Osteocyte (in vitro differentiated cells): ENCODE results near the gene HPS1. TPM values are rescaled to one million over a fixed set of nuclear protein-coding genes. Genes with fewer than 3 reads are reported as not detected.

Experiments
- DNase-seq: peaks from one replicate; pipeline ENCODE4 v3.0.0; 2021; ENCODE audit warnings: mixed read lengths; ENCODE audit not compliant: unreplicated experiment; ENCODE audit errors: extremely low spot score
- H3K27ac Mint-ChIP-seq: one replicate; pipeline ENCODE4 v1.8.0; 2021; ENCODE audit warnings: mild to moderate bottlenecking, mixed read lengths; ENCODE audit not compliant: unreplicated experiment
- H3K27me3 Mint-ChIP-seq: one replicate; pipeline ENCODE4 v1.8.0; 2021; ENCODE audit warnings: mixed read lengths; ENCODE audit not compliant: unreplicated experiment
- H3K36me3 Mint-ChIP-seq: one replicate; pipeline ENCODE4 v1.8.0; 2021; ENCODE audit warnings: mixed read lengths; ENCODE audit not compliant: unreplicated experiment
- H3K4me1 Mint-ChIP-seq: one replicate; pipeline ENCODE4 v1.8.0; 2021; ENCODE audit warnings: mixed read lengths; ENCODE audit not compliant: unreplicated experiment
- H3K4me3 Mint-ChIP-seq: one replicate; pipeline ENCODE4 v1.8.0; 2021; ENCODE audit warnings: mild to moderate bottlenecking, moderate library complexity, mixed read lengths; ENCODE audit not compliant: unreplicated experiment
- H3K9me3 Mint-ChIP-seq: one replicate; pipeline ENCODE4 v1.8.0; 2021; ENCODE audit warnings: mixed read lengths; ENCODE audit not compliant: unreplicated experiment
- CTCF ChIP-seq: fragments of 200-600 bp; sonication (generic); IDR thresholded peaks from 2 replicates; pipeline ENCODE4 v1.5.0; 2021; ENCODE audit warnings: antibody characterized with exemption, mild to moderate bottlenecking, moderate library complexity
- total RNA-seq: library from RNA; stranded (reverse); gene quantifications from 2 replicates; pipeline ENCODE4 v1.2.1, GENCODE V29; 2021

Gene HPS1
- total RNA-seq, 1 donor from 2014 or later: 67.1 TPM

DNA sequence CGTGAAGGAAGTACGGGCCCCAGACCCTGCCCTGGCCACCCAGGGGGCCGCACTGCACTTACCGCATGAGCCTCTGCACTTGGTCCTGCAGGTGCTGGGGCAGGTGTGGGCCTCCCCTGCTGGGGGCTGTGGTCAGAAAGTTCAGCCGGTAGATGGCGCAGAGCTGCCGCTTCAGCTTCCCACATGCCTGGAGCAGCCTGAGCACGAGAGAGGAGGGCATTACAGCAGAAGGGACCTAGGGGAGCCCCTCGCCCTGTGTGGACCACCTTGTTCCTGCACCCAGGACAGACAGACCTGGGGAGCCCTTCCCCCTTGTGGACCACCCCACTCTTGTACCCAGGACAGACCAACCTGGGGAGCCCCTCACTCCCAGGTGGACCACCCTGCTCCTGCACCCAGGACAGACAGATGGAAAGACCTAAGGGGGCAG, 23.0 kb downstream of the HPS1 start:
- Mint-ChIP-seq H3K36me3 (peaks cover 10% of the 10 kb centered on the region), H3K9me3 (no peaks in the 10 kb centered on the region)

DNA sequence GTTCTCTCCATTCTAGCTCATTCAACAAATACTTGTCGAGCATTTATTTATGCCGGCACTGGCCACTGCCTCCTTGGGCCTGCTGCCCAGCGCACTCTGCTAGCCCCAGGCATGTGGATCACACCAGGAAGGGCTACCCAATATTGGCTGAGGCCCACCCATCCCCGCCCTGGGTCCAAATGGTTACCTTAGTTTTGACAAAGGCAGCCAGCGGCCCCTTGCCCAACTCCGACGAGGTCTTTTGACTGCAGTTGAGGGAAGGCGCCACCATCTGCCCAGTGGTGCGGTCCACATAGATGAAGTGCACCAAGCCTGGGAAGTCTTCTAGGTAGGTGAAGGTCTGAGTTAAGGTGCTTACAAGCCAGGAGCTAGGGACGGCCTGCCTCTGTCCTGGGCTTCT, 24.6 kb downstream of the HPS1 start:
- peak; percentile 46 for DNase-seq
- no peaks in the 10 kb centered on the region for H3K27me3 Mint-ChIP-seq
- no peaks in the 10 kb centered on the region for H3K9me3 Mint-ChIP-seq
- H3K4me1 Mint-ChIP-seq: no peaks in the 10 kb centered on the region
- no peak overlapping the region for H3K27ac Mint-ChIP-seq
- H3K36me3 Mint-ChIP-seq: peaks cover 11% of the 10 kb centered on the region
- H3K4me3 Mint-ChIP-seq: no peak overlapping the region
- TF ChIP-seq CTCF: no peak

More for the DNA sequence above, 23.0 kb downstream of the HPS1 start:
- Mint-ChIP-seq H3K4me1 (no peaks in the 10 kb centered on the region), H3K27me3 (no peaks in the 10 kb centered on the region), H3K27ac (no peak overlapping the region), H3K4me3 (no peak overlapping the region)
- TF ChIP-seq CTCF: peak; percentile 21
- DNase-seq: peak; percentile 81

DNA sequence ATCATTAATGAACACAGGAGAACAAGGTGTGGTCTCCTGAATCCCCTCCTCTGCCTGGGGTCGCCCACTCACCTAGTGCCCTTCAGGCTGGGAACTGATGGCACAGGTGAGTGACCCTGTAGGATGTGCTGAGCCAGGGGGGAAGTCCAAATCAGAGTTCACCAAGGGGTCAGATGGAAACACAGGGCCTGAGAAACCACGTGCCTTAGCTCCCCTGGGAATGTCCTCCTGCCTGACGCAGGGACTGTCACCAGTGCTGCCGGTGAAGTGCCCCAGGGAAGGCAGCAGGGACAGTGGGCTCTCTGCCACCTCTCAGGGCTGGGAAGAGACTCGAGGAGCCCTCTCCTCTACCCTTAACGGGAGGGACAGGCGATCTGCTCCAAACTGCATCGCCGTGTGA, 25.9 kb downstream of the HPS1 start:
- Mint-ChIP-seq H3K4me3 (no peak overlapping the region), H3K9me3 (no peaks in the 10 kb centered on the region), H3K27me3 (no peaks in the 10 kb centered on the region), H3K27ac (no peak overlapping the region), H3K36me3 (peaks cover 9% of the 10 kb centered on the region), H3K4me1 (peaks cover 3% of the 10 kb centered on the region)
- no peak for TF ChIP-seq CTCF
- DNase-seq: no peak

DNA sequence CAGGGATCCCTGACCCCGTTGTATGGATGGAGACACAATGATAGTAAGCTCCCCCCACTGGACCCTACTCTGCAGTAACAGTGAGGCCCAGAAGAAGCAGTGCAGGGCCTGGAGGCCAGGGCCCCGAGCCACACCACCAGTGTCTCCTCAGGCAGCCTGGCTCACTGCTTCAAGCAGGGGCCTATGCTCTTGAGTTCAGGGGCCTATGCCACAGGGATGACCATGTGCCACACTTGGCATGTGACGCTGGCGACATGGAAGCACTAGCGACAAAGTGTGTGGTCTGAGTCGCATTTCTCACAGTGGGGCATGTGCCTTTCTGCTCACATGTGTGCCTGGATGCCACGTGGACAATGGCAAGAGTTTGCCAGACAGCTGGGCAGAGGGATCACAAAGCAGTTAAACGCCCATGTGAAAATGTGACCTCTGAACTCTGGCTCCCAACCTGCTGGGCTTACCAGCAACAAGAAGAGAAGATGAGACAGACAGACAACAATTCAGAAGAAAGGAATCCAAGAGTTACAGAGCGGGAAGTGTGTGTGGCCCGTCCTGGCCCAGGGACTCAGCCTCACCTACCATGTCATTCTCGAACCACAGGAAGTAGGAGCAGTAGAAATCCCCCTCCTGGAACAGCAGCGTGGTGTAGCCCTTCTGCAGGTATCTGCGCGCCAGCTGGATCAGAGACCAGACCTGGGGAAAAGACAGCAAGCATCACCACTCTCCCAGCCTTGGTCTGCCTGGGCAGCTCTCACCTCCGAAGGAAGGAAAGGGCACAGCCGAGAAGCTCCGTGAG, 27.1 kb downstream of the HPS1 start:
- Mint-ChIP-seq H3K4me1 (peaks cover 14% of the 10 kb centered on the region), H3K27me3 (no peaks in the 10 kb centered on the region), H3K4me3 (no peak overlapping the region), H3K9me3 (no peaks in the 10 kb centered on the region), H3K36me3 (peaks cover 9% of the 10 kb centered on the region), H3K27ac (no peak overlapping the region)
- TF ChIP-seq CTCF: no peak
- no peak for DNase-seq

DNA sequence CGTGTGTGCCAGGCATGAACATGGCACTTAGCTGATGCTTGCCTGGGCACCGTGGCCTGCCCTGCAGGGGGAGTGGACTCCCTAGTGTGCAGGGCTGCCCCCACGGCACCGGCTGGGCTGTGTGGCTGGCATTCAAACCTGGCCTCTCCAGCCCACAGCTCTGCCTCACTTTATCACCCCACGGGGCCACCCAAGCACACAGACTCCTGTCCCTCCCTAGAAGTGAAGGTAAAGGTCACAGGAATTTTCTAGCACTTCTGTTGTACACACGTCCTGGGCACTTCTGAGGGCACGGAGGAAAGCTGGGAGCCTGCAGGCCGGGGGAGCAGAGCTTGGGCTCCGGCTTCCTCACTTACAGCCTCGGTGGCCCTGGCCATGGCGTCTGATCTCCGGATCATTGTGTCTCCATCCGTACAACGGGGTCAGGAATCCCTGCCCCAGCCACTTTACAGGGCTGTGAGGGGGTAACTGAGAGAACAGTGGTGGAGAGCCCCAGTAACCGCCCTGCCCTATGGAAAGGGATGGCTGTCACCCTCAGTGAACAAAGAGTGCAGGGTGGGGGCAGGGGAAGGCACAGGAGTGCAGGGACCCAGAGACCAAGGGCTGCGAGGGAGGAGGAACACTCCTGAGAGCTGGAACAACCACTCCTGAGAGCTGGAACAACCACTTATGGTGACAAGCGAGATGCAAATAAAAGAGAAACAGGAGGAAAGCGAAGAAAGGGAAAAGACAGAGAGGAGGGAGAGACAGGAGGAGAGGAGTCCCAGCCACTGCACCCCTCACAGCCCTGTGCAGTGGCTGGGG, 27.9 kb downstream of the HPS1 start:
- no peak for TF ChIP-seq CTCF
- H3K4me1 Mint-ChIP-seq: peaks cover 20% of the 10 kb centered on the region
- no peaks in the 10 kb centered on the region for H3K27me3 Mint-ChIP-seq
- H3K9me3 Mint-ChIP-seq: no peaks in the 10 kb centered on the region
- H3K4me3 Mint-ChIP-seq: no peak overlapping the region
- H3K27ac Mint-ChIP-seq: no peak overlapping the region
- no peak for DNase-seq
- peaks cover 9% of the 10 kb centered on the region for H3K36me3 Mint-ChIP-seq
